GM23338 (cell line): ENCODE measurements around the gene CDK5RAP2. TPM values are rescaled to one million over a fixed set of nuclear protein-coding genes. Genes with fewer than 3 reads are reported as not detected.

ENCODE experiments used
- ATAC-seq: fragments of 200-7000 bp; cut with Tn5 transposase; 3 replicates; pipeline ENCODE4 v1.9.1; 2020
- DNase-seq: peaks from one replicate; pipeline ENCODE4 v3.0.0-alpha.2; 2015; ENCODE audit warnings: low spot score
- H2AFZ ChIP-seq: fragments of 200-600 bp; sonication (generic); 2 replicates; pipeline ENCODE4 v1.8.0; 2016; ENCODE audit warnings: antibody characterized with exemption, mild to moderate bottlenecking, moderate library complexity
- H3F3A ChIP-seq: fragments of 200-600 bp; sonication (generic); replicated peaks from 2 replicates; pipeline ENCODE4 v1.8.0; 2017; ENCODE audit warnings: antibody characterized with exemption, mixed run types, low read depth
- H3K27ac ChIP-seq: fragments of 200-600 bp; sonication (generic); 2 replicates; pipeline ENCODE4 v1.6.1; 2016; ENCODE audit warnings: low read depth
- H3K27me3 ChIP-seq: fragments of 200-600 bp; sonication (generic); 2 replicates; pipeline ENCODE4 v1.8.0; 2016; ENCODE audit warnings: mild to moderate bottlenecking, mixed run types, moderate library complexity; ENCODE audit not compliant: insufficient read depth
- H3K36me3 ChIP-seq: fragments of 200-600 bp; sonication (generic); 2 replicates; pipeline ENCODE4 v1.8.0; 2016; ENCODE audit warnings: mild to moderate bottlenecking; ENCODE audit not compliant: insufficient read depth
- H3K4me1 ChIP-seq: fragments of 200-600 bp; sonication (generic); 2 replicates; pipeline ENCODE4 v1.8.0; 2016; ENCODE audit warnings: mild to moderate bottlenecking, moderate library complexity; ENCODE audit not compliant: insufficient read depth
- H3K4me2 ChIP-seq: fragments of 200-600 bp; sonication (generic); 2 replicates; pipeline ENCODE4 v1.7.1; 2017; ENCODE audit warnings: mixed run types
- H3K4me3 ChIP-seq: fragments of 200-600 bp; sonication (generic); 2 replicates; pipeline ENCODE4 v1.6.1; 2016; ENCODE audit warnings: mixed run types
- H3K79me2 ChIP-seq: fragments of 200-600 bp; sonication (generic); replicated peaks from 2 replicates; pipeline ENCODE4 v1.8.0; 2017; ENCODE audit warnings: mild to moderate bottlenecking; ENCODE audit not compliant: insufficient read depth
- H3K9me2 ChIP-seq: fragments of 200-600 bp; sonication (generic); 2 replicates; pipeline ENCODE4 v1.8.0; 2017; ENCODE audit not compliant: insufficient read depth
- H4K20me1 ChIP-seq: fragments of 200-600 bp; sonication (generic); replicated peaks from 2 replicates; pipeline ENCODE4 v1.8.0; 2017; ENCODE audit warnings: mild to moderate bottlenecking; ENCODE audit not compliant: insufficient read depth
- H3K27ac Mint-ChIP-seq: 2 replicates; pipeline ENCODE4 v1.8.0; 2020; ENCODE audit warnings: inconsistent platforms, mild to moderate bottlenecking, moderate library complexity, mixed read lengths
- H3K27me3 Mint-ChIP-seq: 3 replicates; pipeline ENCODE4 v1.8.0; 2022; ENCODE audit warnings: low read depth, mild to moderate bottlenecking, moderate library complexity, mixed read lengths, inconsistent platforms; ENCODE audit not compliant: insufficient read depth, poor library complexity
- H3K36me3 Mint-ChIP-seq: 3 replicates; pipeline ENCODE4 v1.8.0; 2021; ENCODE audit warnings: low read depth, mild to moderate bottlenecking, inconsistent platforms, moderate library complexity, mixed read lengths
- H3K4me1 Mint-ChIP-seq: 3 replicates; pipeline ENCODE4 v1.8.0; 2020; ENCODE audit warnings: mild to moderate bottlenecking, inconsistent platforms, mixed read lengths
- H3K4me3 Mint-ChIP-seq: 3 replicates; pipeline ENCODE4 v1.8.0; 2021; ENCODE audit warnings: moderate library complexity, mild to moderate bottlenecking, inconsistent platforms, mixed read lengths
- H3K9me3 Mint-ChIP-seq: 3 replicates; pipeline ENCODE4 v1.8.0; 2020; ENCODE audit warnings: moderate library complexity, mild to moderate bottlenecking, inconsistent platforms, mixed read lengths
- EZH2phosphoT487 ChIP-seq: fragments of 200-600 bp; sonication (generic); IDR thresholded peaks from one replicate; pipeline ENCODE4 v1.8.1; 2018; ENCODE audit warnings: antibody characterized with exemption; ENCODE audit not compliant: unreplicated experiment
- JUNB ChIP-seq: IDR thresholded peaks from one replicate; pipeline ENCODE4 v1.6.1; 2016; ENCODE audit warnings: antibody characterized with exemption; ENCODE audit not compliant: unreplicated experiment
- NANOG ChIP-seq: IDR thresholded peaks from 2 replicates; pipeline ENCODE4 v1.6.1; 2016; ENCODE audit warnings: antibody characterized with exemption, borderline replicate concordance
- POLR2AphosphoS5 ChIP-seq: IDR thresholded peaks from 2 replicates; pipeline ENCODE4 v1.6.1; 2016; ENCODE audit warnings: antibody characterized with exemption, low read depth
- STAT1 ChIP-seq: IDR thresholded peaks from one replicate; pipeline ENCODE4 v1.6.1; 2016; ENCODE audit warnings: antibody characterized with exemption; ENCODE audit not compliant: unreplicated experiment
- ZNF114 ChIP-seq: fragments of 250-450 bp; sonication (Bioruptor Pico); IDR thresholded peaks from 2 replicates; pipeline ENCODE4 v1.5.0; 2020; ENCODE audit warnings: mild to moderate bottlenecking, moderate library complexity
- ZNF331 ChIP-seq: fragments of 250-450 bp; sonication (Bioruptor Pico); IDR thresholded peaks from 2 replicates; pipeline ENCODE4 v1.5.0; 2020; ENCODE audit warnings: low read depth, mild to moderate bottlenecking, moderate library complexity
- ZNF462 ChIP-seq: fragments of 250-450 bp; sonication (Bioruptor Pico); IDR thresholded peaks from 2 replicates; pipeline ENCODE4 v1.5.0; 2020; ENCODE audit warnings: mild to moderate bottlenecking, moderate library complexity
- polyA plus RNA-seq: library from polyadenylated mRNA; unstranded; fragments of >200 nt; fragmentation: Nextera tagmentation; extraction: Ambion mirVana; gene quantifications from 2 replicates; pipeline ENCODE4 v1.2.1, GENCODE V29; 2016
- total RNA-seq: library from RNA; depleted of rRNA; stranded (reverse); fragments of >200 nt; shearing (Covaris generic); gene quantifications from 2 replicates; pipeline ENCODE4 v1.2.3, GENCODE V29; 2014
- TF ChIP-seq, protein P1 (sequence below), 2 experiments: fragments of 200-600 bp in 1 of 2; sonication (generic) in 1 of 2; conservative IDR thresholded peaks; 2 replicates each; pipeline versions ENCODE4 v1.5.1 to v1.6.1; 2016 to 2017; ENCODE audit warnings: antibody characterized with exemption in 2 of 2, low read depth in 2 of 2, mild to moderate bottlenecking in 2 of 2, moderate library complexity in 1 of 2

CDK5RAP2 gene
- total and polyA plus RNA-seq, 2 experiments from 2014 or later, result 50.7 to 65.7 TPM

DNA sequence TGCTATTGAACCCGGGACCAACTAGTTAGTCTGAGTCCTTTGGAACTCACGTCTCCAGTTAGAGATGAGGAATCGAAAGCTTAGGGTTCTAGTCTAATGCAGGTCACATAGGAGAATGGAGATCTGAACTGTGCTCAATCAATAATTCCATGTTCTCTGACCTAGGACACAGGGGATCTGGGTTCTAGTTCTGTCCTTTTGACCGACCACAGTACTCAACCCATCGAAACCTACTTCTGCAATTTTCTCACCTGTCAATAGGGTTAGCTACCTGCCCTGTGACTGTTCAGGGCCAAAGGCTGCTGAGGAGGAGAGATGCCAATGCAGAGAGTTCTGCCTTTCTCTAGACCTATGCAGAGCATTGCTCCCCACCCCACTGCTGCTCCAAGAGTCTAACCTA, 187.7 kb downstream of the CDK5RAP2 start:
- Histone ChIP-seq H3K4me2 (no peak overlapping the region), H3K36me3 (peaks cover 15% of the 10 kb centered on the region), H4K20me1 (no peaks in the 10 kb centered on the region), H3K9me2 (no peaks in the 10 kb centered on the region), H3K27ac (no peak overlapping the region), H2AFZ (no peak overlapping the region), H3K79me2 (no peaks in the 10 kb centered on the region), H3F3A (no peaks in the 10 kb centered on the region), H3K4me3 (no peak overlapping the region), H3K4me1 (no peaks in the 10 kb centered on the region), H3K27me3 (no peaks in the 10 kb centered on the region)
- Mint-ChIP-seq H3K27me3 (peaks cover 22% of the 10 kb centered on the region), H3K27ac (no peak overlapping the region), H3K4me1 (peaks cover 2% of the 10 kb centered on the region; the same call in 1 of the 3 replicates), H3K9me3 (no peaks in the 10 kb centered on the region), H3K36me3 (peaks cover 63% of the 10 kb centered on the region), H3K4me3 (no peak overlapping the region)
- ATAC-seq (no peak), DNase-seq (no peak)
- TF ChIP-seq JUNB (no peak), NANOG (no peak), ZNF114 (CRISPR knock-in tag) (no peak), ZNF331 (CRISPR knock-in tag) (no peak), EZH2phosphoT487 (no peak), POLR2AphosphoS5 (no peak), STAT1 (no peak), ZNF462 (CRISPR knock-in tag) (no peak)
- TF ChIP-seq, protein P1, sequence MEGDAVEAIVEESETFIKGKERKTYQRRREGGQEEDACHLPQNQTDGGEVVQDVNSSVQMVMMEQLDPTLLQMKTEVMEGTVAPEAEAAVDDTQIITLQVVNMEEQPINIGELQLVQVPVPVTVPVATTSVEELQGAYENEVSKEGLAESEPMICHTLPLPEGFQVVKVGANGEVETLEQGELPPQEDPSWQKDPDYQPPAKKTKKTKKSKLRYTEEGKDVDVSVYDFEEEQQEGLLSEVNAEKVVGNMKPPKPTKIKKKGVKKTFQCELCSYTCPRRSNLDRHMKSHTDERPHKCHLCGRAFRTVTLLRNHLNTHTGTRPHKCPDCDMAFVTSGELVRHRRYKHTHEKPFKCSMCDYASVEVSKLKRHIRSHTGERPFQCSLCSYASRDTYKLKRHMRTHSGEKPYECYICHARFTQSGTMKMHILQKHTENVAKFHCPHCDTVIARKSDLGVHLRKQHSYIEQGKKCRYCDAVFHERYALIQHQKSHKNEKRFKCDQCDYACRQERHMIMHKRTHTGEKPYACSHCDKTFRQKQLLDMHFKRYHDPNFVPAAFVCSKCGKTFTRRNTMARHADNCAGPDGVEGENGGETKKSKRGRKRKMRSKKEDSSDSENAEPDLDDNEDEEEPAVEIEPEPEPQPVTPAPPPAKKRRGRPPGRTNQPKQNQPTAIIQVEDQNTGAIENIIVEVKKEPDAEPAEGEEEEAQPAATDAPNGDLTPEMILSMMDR (conservative IDR thresholded peaks at IDR 0.05; ENCODE audit: low read depth in 2 of 2), result no peak
